ENCODE data around the gene INTS6L. TPM values are rescaled to one million over a fixed set of nuclear protein-coding genes. Genes with fewer than 3 reads are reported as not detected.

Gene INTS6L
- total RNA-seq, 1 donor from 2014 or later: 31.7 TPM

- peaks cover 27% of the 10 kb centered on the region for H3K9me3 Mint-ChIP-seq
- H3K27ac Mint-ChIP-seq: no peak overlapping the region
- TF ChIP-seq CTCF (IDR thresholded peaks at IDR 0.05; ENCODE audit: unreplicated experiment): no peak
- H3K36me3 Mint-ChIP-seq: peaks cover 3% of the 10 kb centered on the region
- H3K4me3 Mint-ChIP-seq: no peak overlapping the region
- no peak for DNase-seq (ENCODE audit: low spot score in 2 of 2, unreplicated experiment in 2 of 2)
- H3K27me3 Mint-ChIP-seq (ENCODE audit: low read depth): no peaks in the 10 kb centered on the region
- peaks cover 20% of the 10 kb centered on the region for H3K4me1 Mint-ChIP-seq
These were observed 16.4 kb downstream of the INTS6L start for GRCh38 chrX:135536877-135537276.

GRCh38 chrX:135541351-135541750, 20.9 kb downstream of the INTS6L start:
- H3K36me3 Mint-ChIP-seq: peaks cover 3% of the 10 kb centered on the region
- H3K27ac Mint-ChIP-seq: no peak overlapping the region
- TF ChIP-seq CTCF (IDR thresholded peaks at IDR 0.05; ENCODE audit: unreplicated experiment): no peak
- H3K4me1 Mint-ChIP-seq: peaks cover under 1% of the 10 kb centered on the region
- DNase-seq (ENCODE audit: low spot score in 2 of 2, unreplicated experiment in 2 of 2): no peak
- H3K4me3 Mint-ChIP-seq: no peak overlapping the region
- H3K27me3 Mint-ChIP-seq (ENCODE audit: low read depth): no peaks in the 10 kb centered on the region
- peaks cover 29% of the 10 kb centered on the region for H3K9me3 Mint-ChIP-seq

GRCh38 chrX:135543172-135543571, 22.7 kb downstream of the INTS6L start:
- H3K27ac Mint-ChIP-seq: no peak overlapping the region
- no peaks in the 10 kb centered on the region for H3K4me1 Mint-ChIP-seq
- no peaks in the 10 kb centered on the region for H3K27me3 Mint-ChIP-seq (ENCODE audit: low read depth)
- H3K36me3 Mint-ChIP-seq: peaks cover 8% of the 10 kb centered on the region
- H3K9me3 Mint-ChIP-seq: peaks cover 27% of the 10 kb centered on the region
- no peak for TF ChIP-seq CTCF (IDR thresholded peaks at IDR 0.05; ENCODE audit: unreplicated experiment)
- no peak for DNase-seq (ENCODE audit: low spot score in 2 of 2, unreplicated experiment in 2 of 2)
- no peak overlapping the region for H3K4me3 Mint-ChIP-seq

- peaks cover 23% of the 10 kb centered on the region for H3K9me3 Mint-ChIP-seq
- DNase-seq (ENCODE audit: low spot score in 2 of 2, unreplicated experiment in 2 of 2): no peak
These were observed 23.5 kb downstream of the INTS6L start for GRCh38 chrX:135543924-135544323.

GRCh38 chrX:135544338-135544948, 24.0 kb downstream of the INTS6L start:
- no peak for TF ChIP-seq CTCF (IDR thresholded peaks at IDR 0.05; ENCODE audit: unreplicated experiment)
- Mint-ChIP-seq H3K36me3 (peaks cover 6% of the 10 kb centered on the region), H3K27me3 (ENCODE audit: low read depth) (no peaks in the 10 kb centered on the region), H3K4me3 (no peak overlapping the region), H3K4me1 (no peaks in the 10 kb centered on the region), H3K9me3 (peaks cover 19% of the 10 kb centered on the region), H3K27ac (no peak overlapping the region)
- DNase-seq (ENCODE audit: low spot score in 2 of 2, unreplicated experiment in 2 of 2): no peak

More at GRCh38 chrX:135543924-135544323, 23.5 kb downstream of the INTS6L start:
- Mint-ChIP-seq H3K4me3 (no peak overlapping the region), H3K27ac (no peak overlapping the region), H3K27me3 (ENCODE audit: low read depth) (no peaks in the 10 kb centered on the region), H3K36me3 (peaks cover 6% of the 10 kb centered on the region), H3K4me1 (no peaks in the 10 kb centered on the region)
- TF ChIP-seq CTCF (IDR thresholded peaks at IDR 0.05; ENCODE audit: unreplicated experiment): peak; percentile 32

All from mesothelial cell of epicardium (in vitro differentiated cells).